ENCODE data around the gene KRT8.
"Not testable (repeated sequence)": the region's sequence is repeated elsewhere in the genome, so short reads cannot be mapped to it uniquely, and the experiment has no call there.

The KRT8 gene

DNA sequence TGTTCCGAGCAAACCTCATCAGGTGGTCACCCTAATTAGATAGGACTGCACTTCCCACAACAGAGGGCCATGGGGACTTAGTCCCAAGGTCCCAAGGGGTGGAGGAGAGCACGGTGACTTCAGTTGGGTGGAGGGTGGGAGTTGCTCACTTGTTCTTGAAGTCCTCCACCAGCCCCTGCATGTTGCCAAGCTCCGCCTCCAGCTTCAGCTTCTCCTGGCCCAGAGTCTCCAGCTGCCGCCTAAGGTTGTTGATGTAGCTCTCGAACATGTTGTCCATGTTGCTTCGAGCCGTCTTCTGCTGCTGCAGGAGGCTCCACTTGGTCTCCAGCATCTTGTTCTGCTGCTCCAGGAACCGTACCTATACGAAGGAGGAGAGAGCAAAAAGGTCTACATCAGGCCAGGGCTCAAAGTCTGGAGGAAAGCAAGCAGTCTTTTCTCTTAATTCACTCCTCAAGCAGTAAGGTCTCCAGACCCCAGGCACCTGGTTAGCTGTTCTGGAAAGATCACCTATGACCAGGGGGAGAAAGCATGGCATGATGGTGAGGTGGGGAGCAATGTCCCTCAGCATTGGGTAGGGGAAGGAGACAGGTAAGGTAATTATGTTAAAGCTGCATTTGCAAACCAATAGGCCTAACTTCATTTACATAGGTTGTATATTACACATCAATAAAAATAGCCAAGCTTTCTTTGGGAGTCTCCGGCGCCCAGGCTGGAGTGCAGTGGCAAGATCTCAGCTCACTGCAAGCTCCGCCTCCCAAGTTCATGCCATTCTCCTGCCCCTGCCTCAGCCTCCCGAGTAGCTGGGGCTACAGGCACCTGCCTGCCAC lies 2.9 kb downstream of the KRT8 start:
- no peak for DNase-seq

DNA sequence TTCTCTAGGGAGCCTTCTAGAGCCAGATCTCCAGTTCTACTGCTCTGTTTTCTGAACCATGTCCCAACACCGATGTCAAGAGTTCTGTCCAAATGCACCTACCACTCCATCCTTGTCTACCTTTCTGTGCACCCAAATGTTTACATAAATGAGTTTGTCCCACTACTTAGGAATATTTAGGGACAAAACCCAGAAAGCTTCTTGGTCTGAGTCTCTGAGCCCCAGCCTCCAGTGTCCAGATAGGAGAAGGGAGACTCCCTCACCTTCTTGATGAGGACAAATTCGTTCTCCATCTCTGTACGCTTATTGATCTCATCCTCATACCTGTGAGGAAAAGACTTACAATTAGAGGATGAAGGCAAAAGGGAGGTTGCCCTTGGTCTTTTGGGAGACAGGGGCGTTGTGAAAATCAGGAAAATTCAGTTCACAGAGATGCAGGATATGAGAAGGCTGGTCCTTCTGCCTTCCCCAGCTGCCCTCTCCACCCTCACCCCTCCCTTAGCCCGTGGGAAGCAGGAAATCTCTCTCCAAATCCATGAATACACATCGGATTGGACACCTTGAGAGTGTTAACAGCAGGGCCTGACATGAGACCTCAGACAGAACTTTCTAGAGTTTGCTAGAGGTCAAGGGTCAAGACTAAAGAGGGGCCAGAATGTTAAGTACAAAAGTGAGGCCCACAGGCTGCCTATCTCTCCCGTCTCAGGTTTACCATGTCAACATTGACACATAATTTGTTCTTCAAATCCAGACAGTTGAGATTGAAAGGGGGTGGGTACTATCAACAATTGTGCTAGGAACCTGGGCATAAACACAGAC lies 3.8 kb downstream of the KRT8 start:
- no peak for DNase-seq

GRCh38 chr12:52900166-52900895 lies 4.5 kb downstream of the KRT8 start:
- no peak for DNase-seq

DNA sequence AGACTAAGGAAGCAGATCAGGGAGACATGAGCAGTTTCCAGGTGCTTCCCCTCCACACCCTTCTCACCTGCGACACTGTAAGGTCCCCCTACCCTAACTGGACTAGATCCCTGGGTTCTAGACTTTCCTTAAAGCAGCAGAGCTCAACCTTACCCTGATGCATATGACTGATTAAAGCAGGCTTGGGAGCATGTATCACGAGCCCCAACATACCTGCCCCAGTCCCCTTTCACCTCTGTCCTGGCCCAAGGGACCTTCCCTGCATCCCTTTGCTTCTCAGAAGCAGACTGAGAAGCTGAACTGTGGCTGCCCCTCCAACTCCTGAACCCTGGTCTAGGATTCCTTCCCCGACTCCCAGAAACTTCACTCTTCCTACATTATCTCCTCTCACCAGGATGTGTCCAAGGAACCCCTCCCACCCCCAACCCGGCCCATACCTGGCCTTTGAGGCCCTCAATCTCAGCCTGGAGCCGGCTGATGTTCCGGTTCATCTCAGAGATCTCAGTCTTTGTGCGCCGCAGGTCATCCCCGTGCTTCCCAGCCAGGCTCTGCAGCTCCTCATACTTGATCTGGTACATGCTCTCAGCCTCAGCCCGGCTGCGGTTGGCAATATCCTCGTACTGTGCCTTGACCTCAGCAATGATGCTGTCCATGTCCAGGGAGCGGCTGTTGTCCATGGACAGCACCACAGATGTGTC lies 5.4 kb downstream of the KRT8 start:
- no peak for DNase-seq

- no peak for DNase-seq
Observed at GRCh38 chr12:52896190-52897100, 8.4 kb downstream of the KRT8 start.

GRCh38 chr12:52895726-52896189 lies 9.1 kb downstream of the KRT8 start:
- DNase-seq = no peak

DNA sequence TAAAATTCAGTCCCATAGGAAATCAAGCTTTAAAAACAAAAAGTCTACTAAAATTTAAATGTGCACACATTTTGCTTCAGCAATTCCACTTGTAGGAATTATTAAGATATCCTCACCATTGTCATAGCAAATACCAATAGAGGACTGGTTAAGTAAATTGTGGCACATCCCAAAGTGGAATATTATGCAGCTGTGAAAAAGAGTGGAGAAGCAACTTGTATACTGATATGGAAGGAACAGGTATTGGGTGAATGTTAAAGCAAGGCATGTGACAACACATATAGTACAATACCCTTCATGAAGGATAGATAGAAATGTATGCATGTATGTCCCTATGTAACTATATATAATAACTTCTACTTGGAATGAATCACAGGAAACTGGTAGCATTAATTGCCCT lies 11.9 kb downstream of the KRT8 start:
- no peak for DNase-seq

DNA sequence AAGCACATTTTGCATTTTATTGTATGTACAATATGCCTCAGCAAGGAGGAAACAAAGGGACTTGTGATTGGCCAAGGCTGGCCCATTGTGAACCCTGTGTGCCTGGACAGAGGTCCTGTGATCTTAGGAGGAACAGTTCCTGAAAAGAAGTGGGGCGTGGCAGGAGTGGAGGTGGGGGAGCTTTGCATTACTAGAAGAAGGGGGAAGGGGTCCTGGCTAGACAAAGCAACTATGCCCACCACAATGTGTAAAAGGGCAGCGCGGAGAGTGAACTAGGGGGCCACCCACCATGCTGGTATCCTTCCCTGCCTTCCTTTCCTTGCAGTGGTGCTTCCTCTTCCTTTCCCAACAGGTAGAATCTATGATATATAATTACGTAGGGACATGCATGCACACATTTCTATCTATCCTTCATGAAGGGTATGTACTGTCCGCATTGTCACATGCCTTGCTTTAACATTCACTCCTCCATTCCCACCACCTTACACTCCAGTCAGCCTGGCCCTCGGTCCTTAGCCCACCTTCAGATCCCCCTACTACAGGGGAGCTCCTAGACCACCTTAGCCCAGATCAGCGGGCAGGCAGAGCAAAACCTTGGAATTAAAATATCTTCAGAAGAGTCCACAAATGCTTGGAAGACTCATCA lies 12.5 kb downstream of the KRT8 start:
- DNase-seq = no peak

GRCh38 chr12:52891044-52891443 lies 13.8 kb downstream of the KRT8 start:
- DNase-seq = no peak

DNA sequence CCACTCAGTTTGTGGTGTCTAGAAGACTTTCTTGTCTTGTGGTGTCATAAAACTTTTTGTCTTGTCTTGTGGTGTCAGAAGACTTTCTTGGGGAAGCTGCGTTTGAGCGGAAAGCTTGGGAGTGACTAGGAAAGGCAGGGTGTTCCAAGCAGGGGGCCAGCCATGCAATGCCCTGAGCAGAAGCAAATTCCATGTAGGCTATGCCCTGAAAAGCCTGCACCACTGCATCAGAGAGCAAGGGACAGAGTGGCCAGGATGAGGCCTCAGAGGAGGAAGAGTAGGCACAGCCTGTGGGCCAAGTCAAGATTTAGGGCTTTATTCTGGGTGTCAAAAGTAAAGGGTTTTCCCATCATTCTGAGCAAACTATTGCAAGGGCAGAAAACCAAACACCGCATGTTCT lies 14.5 kb downstream of the KRT8 start:
- no peak for DNase-seq

DNA sequence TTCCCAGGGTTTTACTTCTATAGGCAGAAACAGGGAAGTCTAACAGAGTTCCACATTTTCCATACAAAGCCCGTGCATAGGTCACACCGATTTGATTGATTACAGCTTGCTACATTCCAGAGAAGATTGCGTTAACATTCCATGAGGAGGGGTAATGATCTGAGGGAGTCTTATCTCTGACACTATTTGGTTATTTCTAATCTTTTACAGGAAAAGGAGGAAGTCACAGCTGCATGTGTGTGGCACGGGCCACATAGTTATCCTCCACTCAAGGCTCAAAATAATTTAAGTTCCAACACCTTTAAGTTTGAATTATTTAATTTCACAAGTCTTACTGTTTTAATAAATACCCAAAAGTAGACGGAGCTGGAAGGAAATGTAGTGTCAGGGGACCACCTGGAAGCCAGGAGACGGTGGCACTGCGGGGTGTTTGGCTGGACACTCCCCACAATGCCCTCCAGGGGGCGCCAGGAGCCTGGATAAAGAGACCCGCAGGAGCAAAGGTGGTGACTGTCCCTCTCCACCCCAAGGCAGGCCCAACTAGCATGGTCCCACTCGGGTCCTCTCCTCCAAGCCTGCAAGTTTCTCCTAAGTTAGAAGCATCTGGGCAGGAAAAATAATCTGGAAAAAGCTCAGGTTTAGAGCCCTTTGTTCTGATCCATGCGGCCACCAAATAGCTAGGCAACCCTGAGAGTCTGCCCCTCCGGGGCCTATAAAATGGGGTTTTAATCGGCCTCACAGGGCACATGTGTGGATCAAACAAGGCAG lies 20.2 kb downstream of the KRT8 start:
- DNase-seq = peak in 1 of 2 donors; percentile 54

DNA sequence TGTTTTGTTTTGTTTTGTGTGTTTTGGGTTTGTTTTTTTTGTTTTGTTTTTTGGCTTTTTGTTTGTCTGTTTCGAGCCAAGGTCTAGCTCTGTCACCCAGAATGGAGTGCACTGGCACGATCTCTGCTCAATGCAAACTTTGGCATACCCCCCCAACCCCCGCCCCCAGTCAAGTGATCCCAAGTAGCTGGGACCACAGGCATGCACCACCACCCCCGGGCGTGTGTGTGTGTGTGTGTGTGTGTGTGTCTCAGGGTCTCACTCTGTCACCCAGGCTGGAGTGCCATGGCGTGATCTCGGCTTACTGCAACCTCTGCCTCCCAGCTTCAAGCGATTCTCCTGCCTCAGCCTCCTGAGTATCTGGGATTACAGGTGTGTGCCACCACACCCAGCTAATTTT lies 24.4 kb downstream of the KRT8 start:
- not testable (repeated sequence) for DNase-seq

GRCh38 chr12:52879394-52880351 lies 25.2 kb downstream of the KRT8 start:
- peak; percentile 75 to 80 for DNase-seq

- DNase-seq = no peak
Observed at GRCh38 chr12:52878507-52879393, 26.1 kb downstream of the KRT8 start.

DNA sequence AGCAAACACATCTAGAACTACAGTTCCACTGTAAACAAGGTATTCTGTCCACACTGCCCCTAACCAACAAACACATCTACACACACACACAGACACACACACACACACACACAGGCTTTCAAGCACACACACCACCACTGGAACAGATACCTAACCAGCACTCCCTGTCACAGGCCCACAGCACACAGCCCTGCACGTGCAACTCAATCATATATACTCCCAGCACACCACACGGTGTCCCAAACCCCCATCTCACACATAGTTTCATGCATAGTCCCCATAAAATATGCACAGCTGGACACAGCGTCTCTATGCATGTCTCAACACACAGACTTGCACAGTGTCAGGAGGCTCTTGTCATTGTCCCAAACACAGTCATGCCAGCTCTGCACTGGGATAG lies 27.6 kb downstream of the KRT8 start:
- DNase-seq = no peak

DNA sequence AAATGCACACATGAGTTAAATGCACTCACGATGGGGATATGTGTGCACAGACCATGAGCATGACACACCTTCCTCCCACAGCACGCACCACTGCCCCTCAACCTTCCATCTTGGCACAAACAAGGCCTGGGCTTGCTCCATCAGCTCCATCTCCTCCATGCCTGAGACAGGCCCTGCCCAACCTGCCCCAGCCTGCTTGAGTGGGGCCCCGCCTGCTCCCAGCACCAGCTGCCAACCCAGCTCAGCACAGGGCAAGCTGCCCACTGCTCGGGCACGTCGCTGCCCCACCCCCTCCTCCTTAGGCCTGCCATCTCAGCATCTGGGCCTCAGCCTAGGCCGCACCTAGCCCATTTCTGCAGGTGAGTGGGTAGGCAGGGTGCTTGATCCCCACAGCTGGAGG lies 28.5 kb downstream of the KRT8 start:
- peak in 1 of 2 donors; percentile 18 for DNase-seq

GRCh38 chr12:52874573-52875435 lies 30.1 kb downstream of the KRT8 start:
- no peak for DNase-seq

Measured in hippocampal formation (tissue), 2 donors.